Gastrocnemius medialis (tissue), 4 donors: Measurements from ENCODE around the gene SLF1. TPM values are rescaled to one million over a fixed set of nuclear protein-coding genes. Genes with fewer than 3 reads are reported as not detected.

Source experiments
- ATAC-seq, 2 donors: fragments of 150-250 bp; one replicate each; pipeline ENCODE4 v1.9.1; 2016
- DNase-seq, 2 donors: peaks; one replicate each; pipeline ENCODE4 v3.0.0-alpha.2; 2019
- H3K27ac ChIP-seq, 4 donors: fragments of 200-600 bp; sonication (generic); 1 replicate in 1 of 4; 2 replicates in 3 of 4; pipeline ENCODE4 v1.5.1; 2016 to 2018; ENCODE audit warnings: mild to moderate bottlenecking in 2 of 4, moderate library complexity in 1 of 4
- H3K27me3 ChIP-seq, 3 donors: fragments of 200-600 bp; sonication (generic) in 2 of 3; 1 replicate in 1 of 3; 2 replicates in 2 of 3; pipeline versions ENCODE4 v1.5.1 to v1.6.0; 2016 to 2019; ENCODE audit warnings: mild to moderate bottlenecking in 1 of 3, moderate library complexity in 1 of 3
- H3K36me3 ChIP-seq, 2 donors: fragments of 200-600 bp; sonication (generic) in 1 of 2; one replicate each; pipeline ENCODE4 v1.5.1; 2017 to 2018
- H3K4me1 ChIP-seq, 2 donors: fragments of 200-600 bp; sonication (generic) in 1 of 2; one replicate each; pipeline ENCODE4 v1.5.1; 2016 to 2017; ENCODE audit warnings: mild to moderate bottlenecking in 2 of 2
- H3K4me3 ChIP-seq, 4 donors: fragments of 200-600 bp; sonication (generic) in 3 of 4; 1 replicate in 1 of 4; 2 replicates in 3 of 4; pipeline ENCODE4 v1.5.1; 2016 to 2019; ENCODE audit warnings: mild to moderate bottlenecking in 2 of 4
- H3K9me3 ChIP-seq, 3 donors: fragments of 200-600 bp; sonication (generic) in 2 of 3; 1 replicate in 1 of 3; 2 replicates in 2 of 3; pipeline ENCODE4 v1.5.1; 2016 to 2019
- POLR2A ChIP-seq, 2 donors: fragments of 450-650 bp; IDR thresholded peaks; one replicate each; pipeline ENCODE4 v1.6.1; 2017; ENCODE audit warnings: antibody characterized with exemption in 2 of 2, mild to moderate bottlenecking in 2 of 2, moderate library complexity in 2 of 2
- in situ Hi-C, 4 donors: fragments of 200-750 bp; cut with MboI; loops; one replicate each; pipeline versions ENCODE4 v1.15.0 to v1.8.0; 2017; ENCODE audit warnings: low sequenced_read_pairs in 4 of 4
- intact Hi-C: fragments of 100-400 bp; cut with DNase I; formaldehyde crosslinking; loops from one replicate; pipeline ENCODE4 v1.15.1; 2023; ENCODE audit warnings: low total_unique reads
- total RNA-seq, 4 donors: library from RNA; depleted of rRNA; stranded (reverse); fragments of >200 nt; gene quantifications; one replicate each; pipeline versions ENCODE4 v1.1.0 to v1.2.3, GENCODE V29; 2016
- TF ChIP-seq, protein P1 (sequence below), 5 experiments: fragments of 450-650 bp in 3 of 5; fragments of 200-600 bp in 2 of 5; sonication (generic) in 2 of 5; IDR thresholded peaks in 4 of 5; conservative IDR thresholded peaks in 1 of 5; 1 replicate in 4 of 5; 2 replicates in 1 of 5; pipeline ENCODE4 v1.5.1; 2016 to 2019; ENCODE audit warnings: antibody characterized with exemption in 5 of 5, mild to moderate bottlenecking in 3 of 5, moderate library complexity in 3 of 5

SLF1 gene
- total RNA-seq, 4 donors from 2014 or later: 1.0 to 2.6 (median 1.9) TPM

DNA sequence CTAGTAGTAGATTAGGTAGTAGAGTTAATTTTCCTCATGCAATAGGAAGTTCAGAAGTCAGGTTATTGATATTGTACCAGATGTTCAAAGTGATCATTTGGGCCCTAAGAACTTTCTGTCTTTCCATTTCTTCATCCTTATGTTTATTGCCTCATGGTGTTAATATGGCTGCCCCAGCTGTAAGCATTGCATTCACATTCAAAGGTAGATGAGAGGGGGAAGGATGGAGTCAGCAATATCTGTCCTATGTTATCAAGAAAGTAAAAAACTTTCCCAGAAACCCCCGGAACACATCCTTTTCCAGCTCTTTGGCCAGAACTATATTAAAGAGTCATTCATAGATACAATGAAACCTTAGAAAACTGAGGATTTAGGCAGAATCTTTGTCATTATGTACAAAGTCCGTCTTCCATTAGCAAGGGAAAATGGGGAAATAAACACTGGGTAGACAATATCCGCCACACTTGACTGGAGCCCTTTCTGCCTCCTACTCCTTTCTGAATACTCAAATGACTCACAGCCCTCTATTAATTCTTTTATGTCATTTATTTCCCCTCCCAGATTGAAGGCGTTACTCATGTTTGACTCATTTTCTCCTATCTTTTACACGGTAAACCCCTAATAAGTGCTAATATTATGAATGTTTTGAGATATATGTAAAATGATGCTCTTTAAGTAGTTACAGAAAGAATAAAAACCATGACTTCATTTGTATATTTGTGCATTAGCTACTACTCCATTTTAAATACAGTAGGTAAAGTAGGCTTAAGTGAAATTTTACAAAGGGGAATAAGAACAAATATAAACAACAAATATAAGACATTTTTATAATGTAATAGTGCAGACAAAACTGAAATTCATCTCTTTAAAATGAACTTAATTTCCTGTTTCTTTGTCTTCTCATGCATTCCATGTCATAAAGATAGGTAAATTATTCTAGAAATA, 127.6 kb downstream of the SLF1 start:
- no peaks in the 10 kb centered on the region for H3K9me3 ChIP-seq
- no peaks in the 10 kb centered on the region for H3K27me3 ChIP-seq
- no peaks in the 10 kb centered on the region for H3K36me3 ChIP-seq
- in situ Hi-C loops: no loop called here
- H3K4me3 ChIP-seq: no peak overlapping the region
- no peak for TF ChIP-seq POLR2A (IDR thresholded peaks at IDR 0.05)
- TF ChIP-seq, protein P1, sequence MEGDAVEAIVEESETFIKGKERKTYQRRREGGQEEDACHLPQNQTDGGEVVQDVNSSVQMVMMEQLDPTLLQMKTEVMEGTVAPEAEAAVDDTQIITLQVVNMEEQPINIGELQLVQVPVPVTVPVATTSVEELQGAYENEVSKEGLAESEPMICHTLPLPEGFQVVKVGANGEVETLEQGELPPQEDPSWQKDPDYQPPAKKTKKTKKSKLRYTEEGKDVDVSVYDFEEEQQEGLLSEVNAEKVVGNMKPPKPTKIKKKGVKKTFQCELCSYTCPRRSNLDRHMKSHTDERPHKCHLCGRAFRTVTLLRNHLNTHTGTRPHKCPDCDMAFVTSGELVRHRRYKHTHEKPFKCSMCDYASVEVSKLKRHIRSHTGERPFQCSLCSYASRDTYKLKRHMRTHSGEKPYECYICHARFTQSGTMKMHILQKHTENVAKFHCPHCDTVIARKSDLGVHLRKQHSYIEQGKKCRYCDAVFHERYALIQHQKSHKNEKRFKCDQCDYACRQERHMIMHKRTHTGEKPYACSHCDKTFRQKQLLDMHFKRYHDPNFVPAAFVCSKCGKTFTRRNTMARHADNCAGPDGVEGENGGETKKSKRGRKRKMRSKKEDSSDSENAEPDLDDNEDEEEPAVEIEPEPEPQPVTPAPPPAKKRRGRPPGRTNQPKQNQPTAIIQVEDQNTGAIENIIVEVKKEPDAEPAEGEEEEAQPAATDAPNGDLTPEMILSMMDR (IDR thresholded peaks at IDR 0.05 in 4 of 5, conservative IDR thresholded peaks at IDR 0.05 in 1 of 5): no peak
- DNase-seq: no peak
- no peaks in the 10 kb centered on the region for H3K4me1 ChIP-seq
- ATAC-seq: no peak
- no peak overlapping the region for H3K27ac ChIP-seq
- intact Hi-C loops: no loop called here

DNA sequence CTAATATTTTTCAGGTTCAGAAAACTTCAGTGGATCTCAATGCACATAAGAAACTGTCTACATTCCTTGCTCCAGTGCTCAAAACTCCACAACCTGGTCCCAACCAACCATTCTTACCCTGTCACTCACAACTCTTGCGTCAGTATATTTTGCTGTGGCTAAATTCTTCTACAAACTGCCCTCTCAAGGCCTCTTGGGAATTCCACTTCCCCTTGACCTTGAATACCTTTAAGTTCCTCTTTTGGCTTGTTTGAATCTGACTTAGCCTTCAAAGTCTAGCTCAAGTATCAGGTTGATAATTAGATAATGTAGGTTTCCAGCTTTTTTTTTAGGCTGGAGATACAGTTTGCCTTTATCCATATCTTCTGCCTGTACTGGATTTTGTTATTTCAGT, 128.3 kb downstream of the SLF1 start:
- Histone ChIP-seq H3K27ac (no peak overlapping the region), H3K4me3 (no peak overlapping the region), H3K36me3 (no peaks in the 10 kb centered on the region), H3K4me1 (no peaks in the 10 kb centered on the region), H3K27me3 (no peaks in the 10 kb centered on the region), H3K9me3 (no peaks in the 10 kb centered on the region)
- intact Hi-C loops: no loop called here
- in situ Hi-C loops: no loop called here
- ATAC-seq (no peak), DNase-seq (no peak)
- TF ChIP-seq, protein P1 (IDR thresholded peaks at IDR 0.05 in 4 of 5, conservative IDR thresholded peaks at IDR 0.05 in 1 of 5): no peak
- no peak for TF ChIP-seq POLR2A (IDR thresholded peaks at IDR 0.05)

Other genes starting within 250 kb of the SLF1 start
- 1 to 10 TPM in 3 of 4 donors, under 1 TPM in 1; 0.60 to 2.5 (median 1.6) TPM for gene KIAA0825, start 65 bp upstream of the SLF1 start, total RNA-seq